Cardiac fibroblast (primary cell): ENCODE results near the gene TTBK1.

ENCODE experiments used
- DNase-seq, 2 donors: peaks; one replicate each; pipeline versions ENCODE4 v3.0.0 to v3.0.0-alpha.2; 2010; ENCODE audit warnings: low read depth in 2 of 2
- H3K4me3 ChIP-seq, 2 donors: replicated peaks in 1 of 2; 1 replicate in 1 of 2; 2 replicates in 1 of 2; pipeline ENCODE4 v1.5.1; 2011; ENCODE audit warnings: low read depth in 2 of 2, low read length in 2 of 2, mild to moderate bottlenecking in 2 of 2, moderate library complexity in 1 of 2
- TF ChIP-seq, protein P1 (sequence below): IDR thresholded peaks from one replicate; pipeline ENCODE4 v1.5.1; 2011; ENCODE audit warnings: low read depth, mild to moderate bottlenecking, low read length, inconsistent platforms

The TTBK1 gene

DNA sequence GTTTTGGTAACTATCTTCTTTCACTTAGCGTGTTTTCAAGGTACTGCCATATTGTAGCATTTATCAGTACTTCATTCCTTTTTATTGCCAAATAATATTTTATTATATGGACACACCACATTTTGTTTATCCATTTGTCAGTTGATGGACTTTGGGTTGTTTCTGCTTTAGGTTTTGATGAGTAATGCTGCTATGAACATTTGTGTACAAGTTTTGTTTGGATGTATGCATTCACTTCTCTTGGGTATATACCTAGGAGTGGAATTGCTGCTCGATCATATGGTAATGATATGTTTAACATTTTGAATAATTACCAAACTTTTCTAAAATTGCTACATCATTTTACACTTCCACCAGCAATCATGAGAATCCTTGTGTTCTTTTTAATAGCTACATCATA is 48.4 kb downstream of the TTBK1 start:
- TF ChIP-seq, protein P1, sequence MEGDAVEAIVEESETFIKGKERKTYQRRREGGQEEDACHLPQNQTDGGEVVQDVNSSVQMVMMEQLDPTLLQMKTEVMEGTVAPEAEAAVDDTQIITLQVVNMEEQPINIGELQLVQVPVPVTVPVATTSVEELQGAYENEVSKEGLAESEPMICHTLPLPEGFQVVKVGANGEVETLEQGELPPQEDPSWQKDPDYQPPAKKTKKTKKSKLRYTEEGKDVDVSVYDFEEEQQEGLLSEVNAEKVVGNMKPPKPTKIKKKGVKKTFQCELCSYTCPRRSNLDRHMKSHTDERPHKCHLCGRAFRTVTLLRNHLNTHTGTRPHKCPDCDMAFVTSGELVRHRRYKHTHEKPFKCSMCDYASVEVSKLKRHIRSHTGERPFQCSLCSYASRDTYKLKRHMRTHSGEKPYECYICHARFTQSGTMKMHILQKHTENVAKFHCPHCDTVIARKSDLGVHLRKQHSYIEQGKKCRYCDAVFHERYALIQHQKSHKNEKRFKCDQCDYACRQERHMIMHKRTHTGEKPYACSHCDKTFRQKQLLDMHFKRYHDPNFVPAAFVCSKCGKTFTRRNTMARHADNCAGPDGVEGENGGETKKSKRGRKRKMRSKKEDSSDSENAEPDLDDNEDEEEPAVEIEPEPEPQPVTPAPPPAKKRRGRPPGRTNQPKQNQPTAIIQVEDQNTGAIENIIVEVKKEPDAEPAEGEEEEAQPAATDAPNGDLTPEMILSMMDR = no peak
- no peak for DNase-seq
- no peak overlapping the region for H3K4me3 ChIP-seq

DNA sequence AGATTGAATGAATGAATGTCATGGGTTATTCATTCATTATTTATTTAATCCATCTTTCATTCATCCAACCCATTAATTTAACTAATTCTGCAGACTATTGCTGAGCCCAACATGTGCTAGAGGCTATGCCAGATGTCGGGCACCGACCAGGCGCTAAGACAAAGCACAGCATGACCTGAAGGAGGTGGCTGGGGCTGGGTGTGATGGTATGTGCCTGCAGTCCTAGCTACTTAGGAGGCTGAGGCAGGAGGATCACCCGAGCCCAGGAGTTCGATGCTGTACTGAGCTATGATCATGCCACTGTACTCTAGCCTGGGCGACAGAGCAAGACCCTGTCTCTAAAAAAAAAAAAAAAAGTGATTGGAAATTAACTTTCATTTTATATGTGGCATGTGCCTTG is 49.1 kb downstream of the TTBK1 start:
- TF ChIP-seq, protein P1 = no peak
- H3K4me3 ChIP-seq = no peak overlapping the region
- DNase-seq = no peak

DNA sequence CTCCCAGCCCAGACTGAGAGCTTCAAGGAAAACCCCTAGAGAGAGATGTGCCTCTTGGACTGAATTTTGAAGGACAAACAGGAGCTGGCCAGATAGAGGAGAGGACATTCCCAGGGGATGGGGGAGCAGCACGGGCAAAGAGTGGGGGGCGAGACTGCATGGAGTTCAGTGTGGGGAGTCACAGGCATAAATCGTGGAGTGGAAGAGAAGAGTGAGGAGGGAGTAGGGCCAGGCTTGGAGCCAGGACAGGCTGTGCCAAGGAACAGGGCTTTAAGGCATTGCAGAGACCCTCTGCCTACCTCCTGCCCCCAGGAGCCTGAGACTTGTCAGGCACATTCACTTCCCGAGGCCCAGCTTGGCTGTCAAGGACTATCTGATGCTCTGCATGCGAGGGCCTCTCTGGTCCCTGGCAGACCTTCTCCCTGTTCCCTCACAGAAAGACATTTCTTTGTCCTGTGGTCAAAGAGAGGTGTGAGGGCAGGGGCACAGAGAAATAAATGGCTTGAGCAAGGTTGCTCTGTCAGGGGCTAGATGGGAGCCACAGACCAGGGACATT is 49.6 kb downstream of the TTBK1 start:
- TF ChIP-seq, protein P1 = no peak
- no peak overlapping the region for H3K4me3 ChIP-seq
- DNase-seq = no peak

DNA sequence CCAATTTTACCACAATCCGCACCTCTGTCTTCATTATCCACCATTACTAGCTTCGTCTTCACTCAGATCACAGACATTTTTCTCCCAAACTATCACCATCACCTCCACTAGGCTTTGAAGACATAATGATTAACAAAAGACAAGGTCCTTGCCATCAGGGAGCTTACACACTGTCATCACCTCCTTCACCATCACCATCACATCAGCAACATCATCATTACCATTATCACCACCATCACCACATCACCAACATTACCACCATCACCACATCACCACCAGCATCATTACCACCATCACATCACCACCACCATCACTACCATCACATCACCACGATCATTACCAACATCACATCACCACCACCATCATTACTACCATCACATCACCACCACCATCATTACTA is 50.4 kb downstream of the TTBK1 start:
- TF ChIP-seq, protein P1 = no peak
- H3K4me3 ChIP-seq = no peak overlapping the region
- DNase-seq = no peak

DNA sequence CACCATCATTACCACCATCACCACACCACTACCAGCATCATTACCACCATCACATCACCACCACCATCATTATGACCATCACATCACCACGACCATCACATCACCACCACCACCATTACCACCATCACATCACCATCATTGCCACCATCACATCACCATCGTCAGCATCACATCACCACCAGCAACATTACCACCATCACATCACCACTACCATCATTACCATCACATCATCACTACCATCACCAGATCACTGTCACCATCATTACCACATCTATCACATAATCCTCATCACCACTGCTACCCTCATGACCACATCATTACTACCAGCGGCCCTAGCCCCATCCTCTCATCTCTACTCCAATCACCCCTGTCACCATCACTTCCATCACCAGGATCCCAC is 51.3 kb downstream of the TTBK1 start:
- no peak overlapping the region for H3K4me3 ChIP-seq
- TF ChIP-seq, protein P1 = no peak
- DNase-seq = no peak

DNA sequence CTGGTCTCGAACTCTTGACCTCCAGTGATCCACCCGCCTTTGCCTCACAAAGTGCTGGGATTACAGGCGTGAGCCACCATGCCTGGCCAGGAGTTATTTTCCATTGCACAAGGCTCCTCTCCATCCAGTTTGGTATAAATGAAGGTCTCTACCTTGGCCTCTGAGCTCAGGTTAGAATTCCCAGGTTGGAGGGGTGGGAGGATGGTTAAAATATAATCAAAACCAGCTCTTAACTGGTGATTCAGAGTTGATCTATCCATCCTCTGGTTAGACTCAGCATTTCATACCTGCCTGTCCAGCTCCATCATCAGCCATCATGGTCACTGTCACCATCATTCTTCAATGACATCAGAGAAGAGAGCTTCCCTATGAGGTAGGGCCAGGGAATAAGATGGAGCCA is 52.2 kb downstream of the TTBK1 start:
- H3K4me3 ChIP-seq = no peak overlapping the region
- TF ChIP-seq, protein P1 = no peak
- DNase-seq = no peak
